ENCODE measurements around the gene BPGM.

Gene BPGM

GRCh38 chr7:134646425-134647305 lies at the start of gene BPGM:
Gene BPGM (plus strand): TSS chr7:134646853. CDS start chr7:134661508, 14,655 bp downstream.
- peak; percentile 70 for DNase-seq (ENCODE audit: low read depth)

GRCh38 chr7:134599371-134599770 lies 47.3 kb upstream of the BPGM start:
- DNase-seq (ENCODE audit: low read depth), result no peak

- DNase-seq (ENCODE audit: low read depth), result no peak
Measured at GRCh38 chr7:134601459-134601858, 45.2 kb upstream of the BPGM start.

- DNase-seq (ENCODE audit: low read depth), result no peak
Measured at GRCh38 chr7:134602881-134603451, 43.7 kb upstream of the BPGM start.

- peak; percentile 7 for DNase-seq (ENCODE audit: low read depth)
Measured at GRCh38 chr7:134605978-134606923, 40.4 kb upstream of the BPGM start.

- DNase-seq (ENCODE audit: low read depth), result no peak
Measured at GRCh38 chr7:134611611-134612151, 35.0 kb upstream of the BPGM start.

- no peak for DNase-seq (ENCODE audit: low read depth)
Measured at GRCh38 chr7:134612197-134612596, 34.5 kb upstream of the BPGM start.

- DNase-seq (ENCODE audit: low read depth), result no peak
Measured at GRCh38 chr7:134613623-134614347, 32.9 kb upstream of the BPGM start.

GRCh38 chr7:134616611-134617010 lies 30.0 kb upstream of the BPGM start:
- DNase-seq (ENCODE audit: low read depth), result no peak

GRCh38 chr7:134618756-134619530 lies 27.7 kb upstream of the BPGM start:
- DNase-seq (ENCODE audit: low read depth), result no peak

GRCh38 chr7:134619627-134620331 lies 26.9 kb upstream of the BPGM start:
- DNase-seq (ENCODE audit: low read depth), result no peak

- DNase-seq (ENCODE audit: low read depth), result no peak
Measured at GRCh38 chr7:134622303-134622995, 24.2 kb upstream of the BPGM start.

- DNase-seq (ENCODE audit: low read depth), result no peak
Measured at GRCh38 chr7:134623193-134623592, 23.5 kb upstream of the BPGM start.

GRCh38 chr7:134625550-134625949 lies 21.1 kb upstream of the BPGM start:
- no peak for DNase-seq (ENCODE audit: low read depth)

- no peak for DNase-seq (ENCODE audit: low read depth)
Measured at GRCh38 chr7:134627109-134627774, 19.4 kb upstream of the BPGM start.

GRCh38 chr7:134627775-134628153 lies 18.9 kb upstream of the BPGM start:
- no peak for DNase-seq (ENCODE audit: low read depth)

GRCh38 chr7:134629445-134629844 lies 17.2 kb upstream of the BPGM start:
- DNase-seq (ENCODE audit: low read depth), result no peak

- DNase-seq (ENCODE audit: low read depth), result no peak
Measured at GRCh38 chr7:134630237-134630636, 16.4 kb upstream of the BPGM start.

GRCh38 chr7:134630893-134631292 lies 15.8 kb upstream of the BPGM start:
- no peak for DNase-seq (ENCODE audit: low read depth)

All from stimulated activated CD8-positive, alpha-beta memory T cell treated with anti-CD3 and anti-CD28 coated beads, Interleukin-15, amount 100 ng/mL, for 24 hours (primary cell).